GM21447 (cell line): ENCODE data around the gene ERBB4.
"Not testable (repeated sequence)": the region's sequence is repeated elsewhere in the genome, so short reads cannot be mapped to it uniquely, and the experiment has no call there.

Source experiments
- ATAC-seq: cut with Tn5 transposase; IDR thresholded peaks from one replicate; pipeline ENCODE4 v1.9.1; 2021; ENCODE audit not compliant: unreplicated experiment

Gene ERBB4

DNA sequence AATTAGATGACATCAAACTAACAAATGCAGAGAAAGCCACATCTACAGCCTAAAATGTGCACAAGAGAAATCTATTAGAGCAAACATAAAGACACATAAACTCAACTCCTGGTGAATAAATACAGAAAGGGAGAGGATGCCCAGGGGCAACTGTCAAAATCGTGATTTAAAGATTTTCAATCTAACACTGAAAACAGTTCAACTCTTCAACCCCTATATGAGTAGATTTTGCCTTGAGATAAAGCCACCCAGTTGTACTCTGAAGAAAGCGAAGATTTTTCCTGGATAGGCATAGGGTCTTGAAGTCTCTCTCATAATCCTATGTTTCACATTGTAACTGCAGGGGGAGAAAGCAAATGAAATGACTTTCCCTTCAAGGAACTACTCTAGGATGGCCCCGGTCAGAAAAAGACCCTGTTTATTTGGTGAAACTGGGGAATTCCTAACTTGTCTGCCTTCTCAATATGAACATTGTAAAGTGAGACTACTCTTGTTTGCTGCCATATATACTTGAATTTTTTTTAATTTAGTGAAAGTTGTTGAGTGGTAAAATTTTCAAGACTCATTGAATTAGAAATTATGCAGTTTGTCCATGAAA, 226.7 kb downstream of the ERBB4 start:
- no peak for ATAC-seq

DNA sequence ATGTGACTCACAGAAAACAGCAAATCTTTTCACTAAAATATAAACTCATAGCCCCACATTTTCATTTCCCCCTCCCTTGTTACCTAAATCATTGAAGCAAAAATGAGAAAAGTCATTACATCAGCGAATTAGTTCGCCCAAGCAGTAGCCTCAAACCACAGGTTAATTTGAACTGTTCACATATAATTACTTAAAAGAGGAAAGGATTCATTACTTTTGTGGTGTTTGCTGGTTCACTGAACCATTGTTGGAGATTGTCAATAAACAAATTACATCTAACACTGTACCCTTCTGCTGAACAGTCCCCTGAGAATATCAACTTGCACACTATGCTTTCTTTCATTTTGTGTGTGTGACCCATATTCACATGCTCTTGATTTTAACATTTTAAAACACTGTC, 238.7 kb downstream of the ERBB4 start:
- ATAC-seq = no peak

DNA sequence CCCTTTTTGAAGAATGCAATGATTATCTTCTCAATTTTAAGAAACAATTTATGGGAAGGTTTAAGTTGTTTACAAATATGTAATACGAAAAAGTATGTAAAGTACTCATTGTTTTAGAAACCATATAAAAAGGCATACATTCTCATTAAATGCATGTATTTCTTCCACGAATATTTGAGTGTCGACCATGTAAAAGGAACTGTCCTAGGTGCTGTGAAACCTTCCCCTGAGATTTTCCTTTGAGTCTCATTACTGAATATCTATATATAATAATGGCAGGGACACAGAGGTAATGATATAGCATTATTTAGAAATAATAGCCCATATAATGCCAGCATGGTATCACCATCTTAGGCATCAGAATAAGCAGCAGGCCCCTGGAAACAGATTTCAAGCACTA, 239.3 kb downstream of the ERBB4 start:
- ATAC-seq = no peak

DNA sequence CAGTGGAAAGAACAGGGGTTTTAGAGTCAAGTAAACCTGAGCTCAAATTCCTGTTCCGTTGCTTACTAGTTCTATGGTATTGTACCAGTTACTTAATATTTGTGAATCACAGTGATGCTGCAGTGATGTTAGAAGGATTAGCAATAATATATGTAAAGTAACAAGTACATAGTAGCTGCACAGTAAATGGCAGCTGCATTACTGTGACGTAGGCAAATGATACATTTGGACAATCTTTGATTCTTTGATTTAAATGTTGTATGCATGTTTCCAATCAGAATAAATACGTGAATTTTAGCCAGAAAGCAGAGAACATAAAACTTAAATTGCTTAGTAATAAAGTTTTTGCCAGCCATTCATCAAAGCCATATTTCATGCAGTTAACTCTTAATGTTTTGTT, 243.0 kb downstream of the ERBB4 start:
- ATAC-seq = no peak

DNA sequence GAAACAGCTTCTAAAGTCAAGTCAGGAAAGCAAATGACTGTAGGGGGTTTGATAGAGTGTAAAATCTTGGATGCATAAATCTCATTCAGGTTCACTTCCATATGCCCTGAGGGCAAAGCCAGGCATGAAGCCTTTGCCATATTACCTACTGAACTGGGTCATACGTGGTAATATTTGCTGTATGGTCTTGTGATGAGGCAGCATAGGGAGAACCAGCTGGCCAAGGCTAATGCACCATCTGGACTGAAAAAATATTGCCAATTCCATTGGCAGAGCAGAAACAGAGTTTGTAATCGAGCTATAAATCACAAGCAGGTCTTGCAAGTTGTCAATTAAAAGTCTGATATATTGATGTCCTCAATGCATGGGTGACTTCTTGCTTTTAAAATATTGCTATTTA, 243.8 kb downstream of the ERBB4 start:
- no peak for ATAC-seq

DNA sequence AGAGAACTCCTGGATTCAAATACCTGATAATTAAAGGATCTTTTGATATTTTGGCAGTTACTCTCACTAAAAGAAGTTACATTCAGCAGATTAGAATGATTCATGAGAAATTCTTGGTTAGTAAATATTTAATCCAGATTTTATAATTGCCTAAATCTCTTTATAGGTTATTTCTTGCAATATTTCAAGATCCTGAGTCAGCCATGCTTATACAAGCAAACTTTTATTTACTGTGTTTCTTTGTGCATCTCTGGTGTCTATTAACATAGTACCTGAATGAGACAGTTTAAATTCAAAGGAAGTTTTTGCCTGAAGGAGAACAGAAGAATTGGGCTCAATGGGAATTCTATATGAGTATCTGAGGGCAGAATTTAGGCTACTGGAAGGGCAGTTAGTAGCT, 249.3 kb downstream of the ERBB4 start:
- ATAC-seq = no peak

DNA sequence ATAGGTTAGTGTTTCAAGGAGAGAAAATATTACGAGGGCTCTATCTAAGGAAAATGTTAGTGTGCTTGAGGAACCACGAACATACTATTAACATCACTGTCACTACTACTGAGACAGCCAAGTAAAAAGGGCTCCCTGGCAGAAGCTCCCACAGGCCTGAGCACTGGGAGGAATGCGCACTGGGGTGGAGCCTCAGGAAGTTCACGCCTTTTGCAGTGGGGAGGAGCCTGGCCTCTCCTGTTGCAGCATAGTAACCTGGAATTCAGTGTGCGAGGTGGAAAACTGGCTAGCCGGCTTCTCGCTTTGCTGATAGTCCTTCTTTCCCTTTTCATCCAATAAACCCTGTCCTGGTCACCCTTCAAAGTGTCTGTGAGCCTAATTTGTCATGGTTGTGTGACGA, 250.3 kb downstream of the ERBB4 start:
- ATAC-seq = no peak

DNA sequence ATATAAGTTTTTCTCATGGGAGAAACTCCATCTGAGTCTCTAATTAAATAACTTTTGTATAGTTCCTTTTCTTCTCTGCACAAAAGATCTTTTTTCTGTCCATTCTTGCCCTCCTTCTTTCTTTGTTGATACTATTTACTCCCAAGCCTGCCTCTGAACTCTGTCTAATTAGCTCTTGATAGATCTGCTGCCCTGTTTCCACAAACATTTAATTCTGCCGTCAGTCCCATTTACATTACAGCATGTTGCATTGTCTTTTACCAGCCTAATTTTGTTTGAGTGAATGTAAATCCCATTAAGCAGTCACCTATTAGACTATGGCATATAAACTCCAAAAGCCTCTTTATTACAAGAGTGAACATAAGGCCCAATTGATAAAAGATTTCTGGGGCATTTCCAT, 254.4 kb downstream of the ERBB4 start:
- no peak for ATAC-seq

DNA sequence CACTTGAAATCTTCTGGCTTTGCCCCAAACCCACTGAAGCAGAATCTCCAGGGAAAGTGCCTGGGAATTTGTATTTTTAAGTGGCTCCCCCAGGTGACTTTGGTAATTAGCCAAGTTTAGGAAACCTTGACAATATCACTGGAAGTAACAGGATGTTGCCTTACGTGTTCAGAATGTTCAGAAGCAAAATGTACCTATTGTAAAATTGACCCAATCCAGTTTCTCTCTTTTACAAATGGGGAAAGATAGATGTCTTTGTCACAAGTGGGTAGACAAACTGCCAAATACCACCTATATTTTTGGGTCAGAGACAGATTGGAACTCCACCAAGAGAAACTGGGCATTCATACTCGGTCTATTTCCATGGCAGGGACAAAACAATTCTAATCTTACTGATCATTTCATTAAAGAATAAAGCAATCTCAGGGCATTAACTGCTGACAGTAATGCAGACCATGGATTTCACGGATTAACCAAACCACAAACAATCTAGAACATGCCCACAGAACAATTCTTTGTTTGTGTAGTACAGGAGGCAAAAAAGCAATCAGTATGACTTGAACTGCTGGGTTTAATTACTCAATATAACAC, 255.8 kb downstream of the ERBB4 start:
- no peak for ATAC-seq

DNA sequence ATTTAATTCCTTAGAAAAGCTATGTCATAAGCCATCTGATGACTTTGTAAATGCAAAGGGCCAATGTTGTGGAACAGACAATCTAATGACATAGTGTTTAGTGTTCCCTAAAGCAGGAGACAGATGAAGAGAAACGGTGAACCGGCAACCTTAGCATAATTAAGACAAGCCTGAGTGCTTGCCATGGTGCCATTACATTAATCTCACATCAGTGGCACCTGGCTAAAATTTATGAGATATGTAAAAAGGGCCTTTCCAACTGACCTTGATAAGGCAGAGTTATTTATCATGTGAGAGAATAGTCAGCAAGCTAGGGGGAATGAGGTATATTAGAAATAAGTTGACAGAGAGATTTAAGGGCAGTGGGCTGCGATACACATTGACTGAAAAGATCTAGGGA, 261.8 kb downstream of the ERBB4 start:
- no peak for ATAC-seq

DNA sequence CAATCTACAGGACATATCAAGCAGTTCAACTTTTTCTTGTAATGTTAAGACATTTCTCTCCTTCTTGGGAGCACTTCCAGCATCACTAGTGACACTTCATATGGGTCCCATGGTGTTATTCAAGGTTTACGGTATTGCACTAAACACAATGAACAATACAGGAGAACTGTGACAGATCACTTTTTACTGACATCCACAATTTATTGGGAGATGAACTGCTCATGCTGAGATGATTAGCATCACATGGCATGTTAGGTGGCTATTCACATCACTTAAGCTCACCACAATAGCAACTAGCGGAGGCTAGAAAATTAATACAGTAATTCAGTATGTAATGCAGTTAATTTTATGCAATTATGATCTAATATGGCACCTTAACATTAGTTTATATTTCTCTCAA, 264.4 kb downstream of the ERBB4 start:
- no peak for ATAC-seq

DNA sequence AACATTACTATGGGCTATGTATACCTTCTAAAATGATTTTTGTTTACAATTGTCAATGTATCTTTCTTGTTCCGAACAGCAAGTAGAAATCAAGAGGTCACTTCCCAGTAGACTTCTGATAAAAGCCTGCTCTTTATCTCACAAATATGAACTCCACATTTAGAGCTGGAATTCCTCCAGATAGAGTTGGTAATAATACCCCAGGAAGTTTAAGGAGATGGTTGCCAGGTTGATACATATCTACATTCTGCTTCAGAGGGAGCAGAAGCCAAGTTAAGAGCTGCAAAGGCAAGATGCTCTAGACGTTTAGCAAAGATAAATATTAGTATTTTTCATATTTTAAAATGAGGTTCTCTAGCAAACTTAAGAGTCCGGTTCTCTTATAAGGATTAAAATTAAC, 267.0 kb downstream of the ERBB4 start:
- no peak for ATAC-seq

DNA sequence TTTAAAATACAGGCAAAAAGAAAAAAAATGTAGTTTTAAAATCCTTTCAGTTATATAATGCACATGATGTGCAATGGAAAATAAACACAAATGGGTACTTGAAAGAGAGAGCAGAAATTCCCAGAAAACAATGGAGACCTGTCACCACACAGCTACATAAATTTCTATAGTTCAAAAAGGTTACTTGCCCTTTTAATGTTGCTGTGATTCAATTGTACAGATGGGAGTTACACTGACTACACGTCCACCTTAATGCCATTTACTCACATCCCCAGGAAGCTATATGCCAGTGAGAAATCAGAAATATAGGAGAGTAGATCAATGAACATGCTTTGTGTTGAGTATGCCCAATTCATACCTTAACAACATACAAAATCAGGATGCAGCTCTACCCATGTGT, 269.6 kb downstream of the ERBB4 start:
- no peak for ATAC-seq

DNA sequence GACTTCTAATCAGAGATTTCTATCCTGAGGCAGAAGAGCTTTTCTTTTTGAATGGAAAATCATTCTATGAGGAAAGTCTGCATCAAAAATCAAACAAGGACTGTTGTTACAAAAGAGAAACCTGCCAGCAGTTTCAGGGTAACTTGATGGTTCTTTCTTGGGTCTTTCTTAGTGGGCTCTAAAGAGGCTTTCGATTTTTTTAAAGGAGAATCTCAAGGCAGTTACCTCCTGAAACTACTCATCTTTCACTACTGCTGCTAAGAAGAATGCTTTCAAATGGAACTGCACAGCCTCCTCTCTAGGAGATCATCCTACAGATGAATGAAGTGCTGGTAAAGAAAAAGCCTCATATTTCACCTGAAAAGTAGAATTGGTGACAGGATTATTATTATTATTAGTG, 272.3 kb downstream of the ERBB4 start:
- no peak for ATAC-seq

DNA sequence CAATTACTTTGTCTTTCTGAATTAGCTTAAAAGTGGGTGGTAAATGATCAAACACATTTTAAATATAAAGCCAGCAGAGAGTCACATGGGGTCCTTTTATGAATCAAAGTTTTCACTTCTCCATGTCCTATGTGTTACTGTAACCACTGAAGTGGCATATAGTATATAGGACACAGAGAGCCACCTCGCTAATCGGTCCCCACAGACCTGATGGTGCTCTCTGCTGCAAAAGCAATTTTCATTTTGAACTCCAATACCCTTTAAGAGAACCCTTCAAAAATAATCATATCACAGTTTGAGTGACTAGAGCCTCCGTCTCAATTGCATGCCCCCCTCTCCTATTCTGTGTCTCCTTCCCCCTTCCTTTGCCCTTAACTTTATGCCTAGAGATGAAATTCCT, 272.8 kb downstream of the ERBB4 start:
- ATAC-seq = no peak

DNA sequence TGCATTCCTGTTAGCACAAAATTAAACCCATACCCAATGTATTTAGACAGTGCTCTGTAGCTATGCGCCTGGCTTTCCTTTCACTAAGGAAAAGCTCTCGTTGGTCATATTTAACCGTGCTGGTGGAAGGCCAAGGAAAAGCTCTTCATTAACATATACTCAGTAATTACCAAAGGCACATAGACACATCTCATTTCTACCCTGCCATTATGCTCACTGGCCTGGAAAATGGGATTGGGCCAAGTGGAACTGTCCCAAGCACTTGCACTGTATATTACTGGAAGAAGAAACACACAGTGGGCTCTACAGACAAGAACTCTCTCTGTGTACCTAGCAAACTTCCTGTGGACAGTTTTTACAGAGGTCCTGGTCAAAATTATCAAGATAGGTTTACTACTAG, 274.4 kb downstream of the ERBB4 start:
- ATAC-seq = no peak

DNA sequence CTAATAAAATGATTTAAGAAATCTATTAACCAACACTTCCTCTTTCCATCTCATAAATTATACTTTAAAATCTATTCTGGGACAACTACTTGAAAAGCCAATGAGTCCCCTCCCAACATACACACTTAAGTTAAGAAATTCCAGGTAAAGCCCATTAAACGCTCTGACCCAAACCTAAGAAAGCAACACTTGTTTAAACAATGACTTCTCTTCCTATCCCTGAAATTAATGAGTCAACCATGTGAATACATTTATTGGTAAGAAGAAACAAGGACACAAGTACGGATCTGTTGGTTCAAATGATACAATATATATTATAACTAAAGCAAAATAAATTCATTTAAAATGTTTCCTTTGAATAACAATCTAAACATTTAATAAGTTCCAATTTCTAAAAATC, 279.4 kb downstream of the ERBB4 start:
- ATAC-seq = no peak

DNA sequence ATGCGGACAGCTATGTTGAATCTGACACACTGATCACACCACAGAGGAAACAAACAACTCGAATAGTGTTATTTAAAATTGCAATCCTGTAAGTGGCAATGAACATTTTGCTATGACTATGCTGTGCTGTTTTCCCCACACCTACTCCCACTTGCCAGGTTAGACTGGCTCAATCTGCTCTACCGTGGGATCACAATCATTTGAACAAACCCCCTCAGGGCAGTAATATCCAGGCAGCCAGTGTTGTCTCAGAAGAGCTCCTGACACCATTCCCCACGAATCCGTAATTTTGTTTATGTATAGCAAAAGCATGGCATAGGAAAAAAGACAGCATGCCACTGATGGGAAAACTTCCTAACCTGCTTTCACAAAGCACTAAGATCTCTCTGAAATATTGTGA, 284.3 kb downstream of the ERBB4 start:
- no peak for ATAC-seq

DNA sequence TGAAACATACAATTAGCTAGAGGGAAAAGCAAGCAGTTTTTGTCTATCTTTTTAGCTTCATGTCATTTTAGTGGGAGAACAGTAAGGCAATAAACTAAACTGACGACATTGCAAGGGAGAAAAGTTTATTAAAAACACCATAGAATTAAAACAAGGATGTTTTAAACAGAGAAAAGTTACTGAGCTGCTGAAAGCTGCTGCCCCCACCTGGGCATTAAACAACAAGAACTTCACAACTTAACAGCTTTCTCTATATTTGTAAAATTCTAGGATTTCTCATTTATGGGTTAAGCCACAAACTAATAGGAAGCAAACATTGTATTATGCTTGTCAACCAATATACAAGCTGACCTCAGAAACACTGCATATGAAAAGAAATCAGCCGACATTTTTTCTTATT, 289.2 kb downstream of the ERBB4 start:
- ATAC-seq = no peak

DNA sequence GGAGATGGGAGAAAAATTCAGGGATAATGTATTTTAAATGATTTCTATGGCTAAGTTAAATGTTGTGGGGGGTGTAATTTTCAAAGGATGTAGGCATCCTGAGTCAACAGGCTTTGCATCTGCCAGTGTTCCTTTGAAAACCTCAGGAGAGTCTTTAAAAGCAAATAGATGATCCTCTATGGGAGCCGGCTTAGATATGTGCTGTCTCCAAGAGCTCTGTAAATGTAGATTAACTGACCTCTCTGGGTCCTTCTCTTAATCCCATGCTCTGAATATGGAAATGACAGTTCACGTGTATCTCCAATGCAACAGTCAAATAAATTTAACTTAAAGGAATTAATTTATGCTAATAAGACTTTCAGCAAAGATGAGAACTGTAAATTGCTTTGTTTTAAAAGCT, 292.7 kb downstream of the ERBB4 start:
- no peak for ATAC-seq

DNA sequence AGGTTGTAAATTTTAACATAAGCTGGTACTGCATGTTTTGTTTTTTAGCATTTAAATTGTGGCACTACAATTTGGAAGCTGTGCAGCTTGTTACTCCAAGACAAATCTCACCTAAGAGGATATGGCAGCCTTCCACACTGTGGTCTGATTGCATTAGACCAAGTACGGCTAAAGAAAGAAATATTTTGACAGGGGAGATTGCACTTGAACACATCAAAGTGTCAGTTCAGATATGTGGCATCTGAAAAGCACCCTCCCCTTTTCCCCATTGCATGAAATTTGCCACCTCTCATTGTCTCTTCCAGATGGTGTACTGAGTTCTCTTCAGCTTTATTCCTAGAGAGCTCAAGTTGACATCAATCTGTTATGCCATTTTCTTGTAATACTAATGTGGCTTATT, 295.9 kb downstream of the ERBB4 start:
- no peak for ATAC-seq

DNA sequence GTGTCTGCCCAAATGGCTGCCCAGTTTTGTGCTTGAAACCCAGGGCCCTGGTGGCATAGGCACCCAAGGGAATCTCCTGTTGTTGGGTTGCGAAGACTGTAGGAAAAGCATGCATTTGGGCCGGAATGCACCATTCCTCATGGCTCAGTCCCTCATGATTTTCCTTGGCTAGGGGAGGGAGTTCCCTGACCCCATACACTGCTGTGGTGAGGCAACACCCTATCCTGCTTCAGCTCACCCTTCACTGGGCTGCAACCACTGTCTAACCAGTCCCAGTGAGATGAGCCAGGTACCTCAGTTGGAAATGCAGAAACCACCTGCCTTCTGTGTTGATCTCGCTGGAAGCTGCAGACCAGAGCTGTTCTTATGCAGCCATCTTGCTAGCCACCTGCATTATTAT, 300.4 kb downstream of the ERBB4 start:
- ATAC-seq = not testable (repeated sequence)

DNA sequence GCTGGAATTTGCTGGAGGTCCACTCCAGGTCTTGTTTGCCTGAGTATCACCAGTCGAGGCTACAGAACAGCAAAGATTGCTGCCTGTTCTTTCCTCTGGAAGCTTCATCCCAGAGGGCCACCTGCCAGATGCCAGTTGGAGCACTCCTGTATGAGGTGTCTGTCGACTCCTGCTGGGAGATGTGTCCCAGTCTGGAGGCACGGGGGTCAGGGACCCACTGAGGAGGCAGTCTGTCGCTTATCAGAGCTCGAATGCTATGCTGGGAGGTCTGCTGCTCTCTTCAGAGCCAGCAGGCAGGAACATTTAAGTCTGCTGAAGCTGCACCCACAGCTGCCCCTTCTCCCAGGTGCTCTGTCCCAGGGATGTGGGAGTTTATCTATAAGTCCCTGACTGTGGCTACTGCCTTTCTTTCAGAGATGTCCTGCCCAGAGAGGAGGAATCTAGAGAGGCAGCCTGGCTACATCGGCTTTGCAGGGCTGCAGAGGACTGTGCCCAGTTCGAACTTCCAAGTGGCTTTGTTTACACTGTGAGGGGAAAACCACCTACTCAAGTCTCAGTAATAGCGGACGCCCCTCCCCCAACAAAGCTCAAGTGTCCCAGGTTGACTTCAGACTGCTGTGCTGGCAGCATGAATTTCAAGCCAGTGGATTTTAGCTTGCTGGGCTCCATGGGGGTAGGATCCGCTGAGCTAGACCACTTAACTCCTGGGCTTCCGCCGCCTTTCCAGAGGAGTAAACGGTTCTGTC, 301.1 kb downstream of the ERBB4 start:
- ATAC-seq = no peak
